GM18526 (cell line): ENCODE measurements around the gene CFAP74.

Source experiments
- POLR2A ChIP-seq: IDR thresholded peaks from 3 replicates; pipeline ENCODE4 v1.6.1; 2011; ENCODE audit not compliant: insufficient read length; ENCODE audit errors: extremely low read depth

Gene CFAP74

DNA sequence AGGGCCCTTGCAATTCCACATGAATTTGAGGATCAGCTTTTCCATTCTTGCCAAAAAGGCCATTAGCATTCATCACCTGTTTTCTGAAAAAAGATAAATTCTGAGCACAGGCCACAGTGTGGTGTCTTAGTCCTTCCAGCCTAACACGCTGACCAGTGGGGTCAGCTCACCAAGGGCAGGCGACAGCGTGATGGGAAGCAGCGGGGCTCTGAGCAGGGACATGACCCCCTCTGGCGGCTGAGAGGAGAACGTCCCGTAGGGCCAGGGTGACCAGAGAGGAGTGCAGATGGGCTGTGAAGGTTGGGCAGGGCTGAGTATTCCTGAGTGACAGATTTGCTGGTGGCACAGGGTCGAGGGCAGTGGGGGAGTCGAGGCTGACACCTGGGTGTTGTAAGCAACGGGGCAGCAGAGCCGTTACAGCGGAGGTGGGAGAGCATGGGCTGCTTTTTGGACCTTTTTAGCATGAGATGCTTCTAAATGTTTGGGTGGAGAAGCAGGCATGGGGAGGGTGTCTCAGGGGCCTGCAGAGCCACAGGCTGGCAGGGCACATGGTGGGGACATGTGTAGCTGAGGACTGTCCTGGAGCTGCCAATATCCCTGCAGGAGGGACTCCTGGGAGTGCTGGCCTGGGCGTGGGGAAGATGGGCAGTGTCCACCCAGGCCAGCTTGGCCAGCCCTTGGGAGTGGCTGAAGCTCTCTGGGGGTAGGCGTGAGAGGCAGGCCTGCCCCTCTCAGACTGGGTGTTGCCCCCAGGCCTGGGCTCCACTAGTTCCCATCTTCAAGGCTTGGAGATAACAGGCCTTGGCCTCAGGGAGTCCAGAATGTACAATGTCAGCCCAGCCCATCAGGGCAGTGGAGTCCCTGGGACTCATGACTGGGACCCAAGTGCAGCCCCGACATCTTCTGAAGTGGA lies 97.1 kb downstream of the CFAP74 start:
- no peak for TF ChIP-seq POLR2A

DNA sequence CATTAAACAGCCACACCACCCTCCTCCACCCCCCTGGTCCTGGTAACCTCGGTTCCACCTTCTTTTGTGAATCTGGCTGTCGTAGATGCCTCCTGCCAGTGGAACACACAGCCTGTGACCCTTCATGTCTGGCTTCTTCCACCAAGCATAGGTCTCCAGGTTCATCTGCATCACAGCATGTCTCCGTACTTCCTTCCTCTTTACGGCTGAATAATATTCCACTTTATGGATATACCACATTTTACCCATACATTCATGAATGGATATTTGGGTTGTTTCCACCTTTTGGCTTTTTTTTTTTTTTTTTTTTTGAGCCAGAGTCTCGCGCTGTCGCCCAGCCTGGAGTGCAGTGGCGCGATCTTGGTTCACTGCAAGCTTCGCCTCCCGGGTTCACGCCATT lies 100.4 kb downstream of the CFAP74 start:
- TF ChIP-seq POLR2A = no peak

DNA sequence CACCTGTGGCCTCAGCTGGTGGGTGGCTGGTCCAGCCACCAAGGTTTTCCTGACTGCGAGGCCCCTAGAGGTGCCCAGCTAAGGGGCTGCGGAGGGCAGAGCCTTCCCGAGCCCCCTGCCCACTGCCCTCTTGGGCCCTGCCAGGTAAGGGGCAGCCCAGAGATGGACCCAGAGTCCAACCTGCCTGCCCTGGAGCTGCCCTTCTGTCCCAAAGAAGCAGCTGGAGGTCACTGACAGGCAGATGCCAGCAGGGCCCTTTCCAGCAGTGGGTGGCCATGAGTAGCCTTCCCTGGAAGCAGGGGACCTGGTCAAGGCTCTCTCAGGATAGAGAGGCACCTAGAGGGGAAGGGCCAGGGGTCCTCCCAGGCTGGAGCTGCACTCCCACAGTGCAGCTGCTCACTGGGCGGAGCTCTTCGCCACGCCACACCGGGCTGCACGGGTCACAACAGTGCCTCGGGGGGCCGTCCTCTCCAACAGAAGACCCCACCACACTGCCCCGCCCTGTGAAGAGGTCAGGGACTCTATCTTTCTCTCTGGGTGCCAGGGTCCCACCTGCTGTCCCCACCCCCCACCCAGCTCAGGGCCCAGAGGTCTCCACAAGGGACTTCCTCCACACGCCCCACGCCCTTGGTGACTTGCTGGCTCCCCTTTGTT lies 101.8 kb downstream of the CFAP74 start:
- no peak for TF ChIP-seq POLR2A

DNA sequence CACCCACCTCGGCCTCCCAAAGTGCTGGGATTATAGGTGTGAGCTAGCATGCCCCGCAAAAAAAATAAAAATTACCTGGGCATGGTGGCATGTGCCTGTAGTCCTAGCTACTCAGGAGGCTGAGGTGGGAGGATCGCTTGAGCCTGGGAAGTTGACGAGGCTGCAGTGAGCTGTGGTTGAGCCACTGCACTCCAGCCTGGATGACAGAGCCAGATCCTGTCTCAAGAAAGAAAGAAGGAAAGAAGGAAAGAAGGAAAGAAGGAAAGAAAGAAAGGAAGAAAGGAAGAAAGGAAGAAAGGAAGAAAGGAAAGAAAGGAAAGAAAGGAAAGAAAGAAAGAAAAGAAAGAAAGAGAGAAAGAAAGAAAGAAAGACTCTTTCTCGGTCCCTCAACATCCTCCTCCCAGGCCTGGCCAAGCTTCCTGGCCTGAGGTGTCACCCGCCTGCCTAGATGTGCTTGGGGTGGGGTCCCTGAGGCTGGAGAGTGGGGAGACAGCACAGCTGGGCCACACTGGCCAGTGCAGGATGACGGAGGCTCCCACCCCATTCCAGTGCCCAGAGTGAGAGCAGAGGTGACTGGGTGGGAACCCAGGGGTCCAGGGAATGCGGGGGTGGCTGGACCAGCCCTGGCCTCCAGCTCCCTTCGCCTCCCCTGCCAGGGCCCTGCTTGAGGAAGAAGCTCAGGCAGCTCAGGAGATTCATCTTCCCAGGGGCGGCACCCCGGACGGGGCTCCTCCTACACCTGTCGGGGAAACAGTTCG lies 102.5 kb downstream of the CFAP74 start:
- no peak for TF ChIP-seq POLR2A

DNA sequence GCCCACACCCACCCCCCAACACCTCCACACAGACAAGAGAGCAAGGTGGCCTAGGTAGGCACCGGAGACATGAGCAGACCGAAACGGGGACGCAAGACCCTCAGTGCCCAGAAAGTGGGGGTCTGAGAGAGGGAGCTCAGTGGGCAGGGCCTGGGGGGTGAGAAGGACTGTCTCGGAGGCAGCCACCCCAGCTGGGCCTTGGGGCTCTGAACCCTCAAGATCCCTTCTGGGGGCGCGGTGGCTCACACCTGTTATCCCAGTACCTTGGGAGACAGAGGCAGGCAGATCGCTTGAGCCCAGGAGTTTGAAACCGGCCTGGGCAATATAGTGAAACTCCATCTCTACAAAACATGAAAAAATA lies 103.6 kb downstream of the CFAP74 start:
- TF ChIP-seq POLR2A = no peak

DNA sequence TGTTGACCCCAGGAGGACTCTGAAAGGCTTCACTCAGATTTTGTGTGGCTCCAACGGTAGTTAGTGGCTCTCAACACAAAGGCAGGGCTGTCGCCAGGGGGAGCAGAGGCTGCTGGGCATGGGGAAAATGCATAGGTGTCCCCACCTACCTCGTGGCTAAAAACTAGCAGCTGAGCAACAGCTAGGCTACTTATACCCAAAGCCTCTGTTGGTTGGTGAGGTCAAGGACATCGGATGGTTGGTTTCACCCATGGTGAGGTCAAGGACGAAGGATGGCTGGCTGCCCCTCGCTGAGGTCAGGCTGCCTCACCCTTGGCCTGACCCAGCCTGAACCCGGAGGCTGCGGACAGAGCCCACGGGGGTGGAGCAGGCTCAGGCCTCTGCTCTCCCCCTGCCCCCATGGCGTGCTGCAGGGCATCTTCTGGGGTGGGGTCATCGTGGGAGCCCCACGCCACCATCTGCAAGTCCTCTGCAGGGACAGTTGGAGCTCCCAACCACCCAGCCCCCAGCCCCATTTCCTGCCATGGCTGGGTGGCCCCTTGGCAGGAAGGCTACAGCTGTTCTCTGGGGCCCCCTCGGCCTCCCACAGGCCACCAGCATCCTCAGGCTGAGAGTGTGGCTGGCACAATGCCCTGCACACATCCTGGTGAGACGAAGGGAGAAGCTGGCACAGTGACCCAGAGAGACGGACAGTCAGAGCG lies 104.2 kb downstream of the CFAP74 start:
- no peak for TF ChIP-seq POLR2A

DNA sequence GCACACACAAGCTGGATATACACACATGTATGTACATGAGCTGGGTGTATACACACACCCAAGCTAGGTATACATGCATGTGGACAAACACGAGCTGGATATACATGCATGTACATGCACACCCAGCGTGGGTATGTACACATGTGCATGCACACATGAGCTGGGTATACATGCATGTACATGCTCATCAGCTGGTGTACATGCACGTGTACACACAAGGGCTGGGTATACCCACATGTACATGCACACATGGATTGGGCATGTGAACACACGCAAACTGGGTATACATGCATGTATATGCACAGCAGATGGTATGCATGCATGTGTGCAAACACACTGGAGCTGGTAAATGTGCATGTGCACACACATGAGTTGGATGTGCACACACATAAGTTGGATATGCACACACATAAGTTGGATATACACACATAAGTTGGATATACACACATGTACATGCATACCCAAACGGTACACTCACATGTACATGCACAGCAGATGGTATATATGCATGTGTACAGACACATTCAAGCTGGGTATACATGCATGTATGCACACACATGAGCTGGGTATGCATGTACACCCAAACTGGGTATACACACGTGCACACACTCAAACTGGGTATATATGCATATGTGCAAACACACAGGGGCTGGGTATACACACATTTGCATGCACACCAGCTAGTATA lies 105.2 kb downstream of the CFAP74 start:
- TF ChIP-seq POLR2A = no peak

DNA sequence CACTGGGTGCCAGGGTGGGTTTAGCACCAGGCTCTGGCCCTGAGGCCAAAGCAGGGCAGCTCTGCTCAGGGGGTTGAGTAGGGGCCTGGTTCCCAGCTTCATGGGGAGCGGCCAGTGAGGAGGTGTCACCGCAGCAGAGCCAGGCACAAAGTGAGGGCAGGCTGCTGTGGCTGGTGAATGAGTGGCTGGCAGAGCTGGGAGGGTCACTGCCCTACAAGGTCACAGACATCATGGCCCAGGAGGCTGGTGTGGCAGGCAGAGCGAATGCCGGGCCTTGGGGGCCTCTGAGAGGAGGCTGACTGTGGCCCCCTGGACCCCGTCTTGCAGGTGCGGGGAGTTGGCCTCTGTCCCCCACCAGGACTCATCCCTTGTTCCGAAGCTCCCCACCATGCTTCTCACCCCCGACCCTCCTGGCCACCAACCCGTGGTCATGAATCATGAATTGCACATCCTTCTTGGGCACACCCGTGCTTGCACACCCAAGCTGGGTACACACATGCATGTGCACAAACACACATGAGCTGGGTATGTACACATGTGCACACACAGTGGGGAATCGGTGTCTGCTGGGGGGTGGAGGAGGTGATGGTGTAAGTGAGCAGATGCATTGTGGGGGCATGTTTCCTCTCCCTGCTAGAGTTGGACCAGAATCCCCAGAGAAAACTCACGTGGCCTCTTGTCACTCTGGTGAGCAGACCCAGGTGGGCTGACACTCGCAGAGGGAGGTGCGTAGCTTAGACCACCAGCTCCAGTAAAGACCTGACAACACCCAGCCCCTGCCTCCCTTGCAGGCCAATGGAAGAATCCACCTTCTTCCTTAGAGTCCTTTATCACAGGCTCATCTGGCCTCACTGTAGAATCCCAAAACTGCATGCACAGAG lies 107.9 kb downstream of the CFAP74 start:
- TF ChIP-seq POLR2A = no peak

DNA sequence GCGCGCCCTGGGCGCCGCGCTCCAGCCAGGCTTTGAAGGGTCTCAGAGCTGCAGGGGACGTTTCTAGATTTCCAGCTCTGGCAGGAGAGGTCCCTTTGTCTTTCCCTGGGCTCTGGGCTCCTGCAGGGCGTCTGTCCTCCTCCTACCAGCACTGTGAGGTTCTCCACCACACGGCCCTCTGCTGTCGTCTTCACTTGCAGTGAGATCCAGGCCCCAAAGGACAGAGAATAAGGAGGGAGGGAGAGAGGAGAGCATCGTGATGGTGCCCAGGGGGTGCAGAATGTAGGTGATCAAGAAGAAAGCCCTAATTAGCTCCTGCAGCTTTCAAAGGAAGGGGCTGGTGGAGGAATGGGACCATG lies 108.5 kb downstream of the CFAP74 start:
- no peak for TF ChIP-seq POLR2A

DNA sequence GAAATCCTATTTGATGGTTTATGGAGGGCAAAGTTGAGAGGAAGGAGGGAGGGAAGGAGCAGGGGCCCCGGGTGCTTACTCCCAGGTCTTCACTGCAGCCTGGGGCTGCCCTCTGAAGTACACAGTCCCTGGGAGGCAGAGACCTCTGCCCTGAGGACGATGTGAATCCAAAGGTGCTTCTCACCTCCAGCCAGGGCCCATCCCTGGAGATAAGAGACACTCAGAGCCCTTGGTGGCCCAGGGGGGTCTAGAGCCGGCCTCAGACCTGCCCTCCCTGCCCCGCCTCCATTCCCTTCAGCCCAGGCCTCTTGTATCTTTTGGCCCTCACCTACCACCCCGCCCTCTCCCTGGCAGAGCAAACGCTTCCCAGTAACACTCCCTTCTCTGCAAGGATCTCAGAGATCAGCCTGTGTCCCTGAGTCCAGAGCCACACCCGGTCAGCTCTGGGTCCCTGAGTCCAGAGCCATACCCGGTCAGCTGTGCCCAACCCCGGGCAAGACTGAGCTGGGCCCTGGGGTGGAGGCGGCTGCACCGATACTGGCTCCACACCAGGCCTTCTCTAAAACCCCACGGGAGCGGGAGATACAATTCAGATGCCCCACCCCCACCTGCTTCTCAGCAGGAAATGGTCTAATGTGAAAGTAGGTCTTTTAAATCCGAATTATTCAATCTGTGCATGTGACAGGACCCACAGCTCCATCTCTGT lies 109.1 kb downstream of the CFAP74 start:
- no peak for TF ChIP-seq POLR2A

DNA sequence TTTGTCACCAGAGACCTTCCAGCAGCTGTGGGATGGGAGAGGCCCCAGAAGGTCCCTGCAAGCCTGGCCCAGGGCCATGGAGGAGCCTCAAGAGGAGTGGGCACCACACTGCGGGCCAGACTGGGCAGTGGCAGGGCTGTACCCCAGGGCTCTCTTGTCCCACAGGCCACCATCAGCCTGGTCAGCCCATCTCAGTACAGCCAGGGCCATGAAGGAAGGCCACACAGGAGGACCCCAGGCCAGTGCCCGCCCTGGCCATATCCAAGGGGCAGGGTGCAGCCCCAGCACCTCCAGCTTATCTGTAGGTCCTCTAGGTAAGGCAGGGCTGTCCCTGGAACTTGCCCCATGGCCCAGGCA lies 109.6 kb downstream of the CFAP74 start:
- TF ChIP-seq POLR2A = no peak

DNA sequence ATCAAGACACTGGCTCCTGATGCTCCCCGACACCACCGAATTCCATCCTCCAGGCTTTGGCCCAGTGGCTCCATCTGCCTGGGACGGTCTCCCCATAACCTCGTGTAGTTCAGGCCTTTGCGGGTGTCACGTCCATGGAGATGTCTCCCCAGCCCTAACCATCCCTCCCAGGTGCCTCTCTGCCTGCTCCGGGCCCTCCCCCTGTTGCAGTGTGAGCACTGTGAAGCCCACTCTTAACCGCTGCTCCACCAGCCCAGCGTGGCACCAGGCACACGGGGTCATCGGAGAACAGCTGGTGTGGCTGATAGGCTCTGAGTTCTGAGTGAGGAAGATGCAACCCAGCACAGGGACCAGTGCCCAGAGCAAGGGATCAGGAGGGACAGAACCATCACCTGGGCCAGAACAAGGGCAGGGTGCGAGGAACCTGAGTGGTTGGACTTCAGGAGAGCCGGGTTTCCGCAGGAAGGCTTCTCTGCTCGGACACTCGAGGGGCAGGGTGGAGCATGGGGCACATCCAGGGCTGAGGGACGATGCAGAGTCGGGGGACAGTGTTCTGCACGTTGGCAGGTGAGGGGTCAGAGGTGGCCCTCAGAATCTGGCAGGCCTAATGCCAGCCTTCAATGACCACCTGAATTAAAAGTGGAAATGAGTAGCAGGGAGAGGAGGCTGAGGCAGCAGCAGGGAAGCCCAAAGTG lies 110.1 kb downstream of the CFAP74 start:
- no peak for TF ChIP-seq POLR2A

DNA sequence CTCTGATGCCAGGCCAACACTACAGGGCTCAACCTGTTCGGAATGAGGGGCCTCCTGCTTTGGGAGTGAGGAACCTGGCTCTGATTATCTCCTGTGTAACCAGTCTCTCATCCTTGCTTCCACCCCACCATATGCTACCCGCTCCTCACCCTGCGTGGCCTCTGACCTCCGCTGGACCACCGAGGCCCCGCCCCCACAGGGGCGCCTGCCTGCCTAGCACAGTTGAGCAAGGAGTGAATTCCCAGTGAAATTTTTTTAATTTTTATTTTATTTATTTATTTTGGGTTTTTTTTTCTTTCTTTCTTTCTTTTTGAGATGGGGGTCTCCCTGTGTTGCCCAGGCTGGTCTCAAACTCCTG lies 110.8 kb downstream of the CFAP74 start:
- no peak for TF ChIP-seq POLR2A
